ENCODE results near the gene CCDC7.

GRCh38 chr10:32788359-32788758 lies 342.4 kb downstream of the CCDC7 start:
- TF ChIP-seq CTCF (IDR thresholded peaks at IDR 0.05; ENCODE audit: poor library complexity), result no peak
- no peak for TF ChIP-seq EZH2 (IDR thresholded peaks at IDR 0.05; ENCODE audit: borderline replicate concordance)
- TF ChIP-seq EZH2phosphoT487 (IDR thresholded peaks at IDR 0.05; ENCODE audit: low read depth, severe bottlenecking, unreplicated experiment), result no peak
